GM21390 (cell line): ENCODE data around the gene CLDN18.

ENCODE experiments used
- ATAC-seq: cut with Tn5 transposase; IDR thresholded peaks from one replicate; pipeline ENCODE4 v1.9.1; 2021; ENCODE audit not compliant: unreplicated experiment

Gene CLDN18

GRCh38 chr3:138060792-138061191 lies 50.8 kb downstream of the CLDN18 start:
- ATAC-seq, result peak; percentile 69

DNA sequence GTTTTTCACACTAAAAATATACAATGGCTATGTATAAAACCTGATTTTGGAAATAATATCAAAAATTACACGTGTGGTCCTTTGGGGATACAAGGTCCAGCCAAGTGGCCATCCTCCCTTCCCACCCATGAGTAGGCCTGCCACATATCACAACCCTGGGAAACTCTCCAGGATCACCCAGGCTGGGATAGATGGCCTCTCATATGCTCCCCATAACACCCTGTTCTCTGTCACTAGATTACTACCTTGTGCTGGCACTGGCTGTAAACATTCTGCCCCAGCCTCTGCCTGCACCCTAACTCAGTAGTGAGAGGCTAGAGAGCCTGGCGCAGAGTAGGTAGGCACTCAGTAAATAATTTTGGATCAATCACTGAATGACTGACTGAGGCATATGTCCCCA lies 52.1 kb downstream of the CLDN18 start:
- no peak for ATAC-seq

GRCh38 chr3:138062626-138063025 lies 52.7 kb downstream of the CLDN18 start:
- no peak for ATAC-seq

DNA sequence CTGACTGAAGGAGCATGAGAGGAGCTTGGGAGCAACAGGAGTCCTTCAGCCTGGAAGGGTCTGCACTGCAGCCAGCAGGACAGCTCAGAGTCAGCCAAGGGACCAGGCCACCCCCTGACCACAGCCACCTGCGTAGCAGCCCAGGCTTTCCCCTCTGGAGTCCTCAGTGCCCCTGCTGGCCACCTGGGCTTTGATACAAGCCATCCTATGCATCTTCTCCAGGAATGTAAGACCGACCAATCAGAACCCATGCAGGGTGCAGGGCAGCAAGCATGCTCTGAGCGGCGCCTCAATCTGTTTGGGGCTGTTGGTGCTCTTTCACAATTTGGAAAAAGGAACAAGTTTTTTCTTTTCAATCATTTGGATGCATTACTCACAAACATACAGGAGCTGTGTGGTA lies 53.5 kb downstream of the CLDN18 start:
- no peak for ATAC-seq

- peak; percentile 6 for ATAC-seq
These were observed 56.0 kb downstream of the CLDN18 start for GRCh38 chr3:138065949-138066348.

DNA sequence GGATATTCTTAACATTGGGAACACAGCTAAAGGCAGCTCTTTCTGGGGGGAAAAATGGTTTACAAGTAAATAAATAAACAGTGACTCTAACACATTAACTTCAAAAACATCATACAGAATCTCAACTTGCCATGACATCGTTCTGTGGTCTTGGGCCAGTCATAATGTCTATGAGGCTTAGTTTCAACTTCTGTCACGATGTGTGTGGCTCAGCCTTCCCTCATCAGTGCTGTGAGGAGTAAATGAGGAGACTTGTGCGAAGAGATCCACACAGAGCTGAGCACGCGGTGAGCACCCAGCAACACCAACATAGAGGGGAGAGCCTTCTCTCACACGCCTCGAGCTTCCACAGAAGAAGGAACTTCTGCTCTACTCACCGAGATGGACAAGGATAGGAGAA lies 56.4 kb downstream of the CLDN18 start:
- ATAC-seq, result peak; percentile 85

- ATAC-seq, result no peak
These were observed 57.0 kb downstream of the CLDN18 start for GRCh38 chr3:138066972-138067371.

DNA sequence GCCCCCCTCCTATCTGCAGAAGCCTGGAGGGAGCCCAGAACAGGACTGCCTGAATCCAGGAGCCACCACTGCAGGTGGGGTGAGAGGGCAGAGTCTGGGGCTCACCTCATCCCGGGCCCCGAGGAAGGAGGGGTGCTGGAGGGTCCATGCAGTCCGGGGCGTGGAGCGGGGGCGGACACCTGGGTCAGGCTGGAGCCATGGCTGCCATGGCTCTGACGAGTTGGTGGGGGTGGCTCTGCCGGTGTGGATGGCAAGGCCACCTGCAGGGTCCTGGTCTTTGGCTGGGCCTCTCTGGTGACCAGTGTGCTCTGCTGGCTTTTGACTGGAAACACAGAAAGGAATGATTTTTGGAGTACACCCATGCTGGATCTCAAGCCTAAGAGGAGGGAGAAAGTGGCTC lies 58.1 kb downstream of the CLDN18 start:
- ATAC-seq, result no peak

DNA sequence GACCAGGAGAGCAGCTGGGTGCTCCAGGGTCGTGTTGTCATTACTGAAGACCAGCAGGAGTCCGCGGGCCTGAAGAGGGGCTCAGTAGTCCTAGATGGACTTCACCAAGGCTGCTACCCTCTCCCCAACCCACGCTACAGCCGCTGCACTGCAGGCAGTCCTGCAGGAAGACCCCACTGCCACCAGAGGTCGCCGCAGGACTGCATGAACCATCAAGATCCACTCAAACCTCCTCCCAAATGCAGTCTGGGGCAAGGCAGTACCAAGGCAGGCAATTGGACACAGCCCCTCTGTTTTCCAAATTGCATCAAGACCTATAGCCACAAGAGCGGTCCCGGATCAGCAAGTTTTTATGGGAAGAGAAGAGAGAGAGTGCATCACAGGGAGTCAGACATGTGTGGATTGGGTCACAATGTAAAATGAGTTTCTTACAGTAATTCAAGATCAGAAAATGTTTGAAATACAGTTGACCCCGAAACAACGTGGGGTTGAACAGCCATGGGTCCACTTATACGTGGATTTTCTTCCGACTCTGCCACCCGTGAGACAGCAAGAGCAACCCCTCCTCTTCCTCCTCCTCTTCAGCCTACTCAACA lies 58.7 kb downstream of the CLDN18 start:
- ATAC-seq, result peak; percentile 62

- no peak for ATAC-seq
These were observed 60.0 kb downstream of the CLDN18 start for GRCh38 chr3:138070006-138070405.

- no peak for ATAC-seq
These were observed 62.8 kb downstream of the CLDN18 start for GRCh38 chr3:138072796-138073195.

DNA sequence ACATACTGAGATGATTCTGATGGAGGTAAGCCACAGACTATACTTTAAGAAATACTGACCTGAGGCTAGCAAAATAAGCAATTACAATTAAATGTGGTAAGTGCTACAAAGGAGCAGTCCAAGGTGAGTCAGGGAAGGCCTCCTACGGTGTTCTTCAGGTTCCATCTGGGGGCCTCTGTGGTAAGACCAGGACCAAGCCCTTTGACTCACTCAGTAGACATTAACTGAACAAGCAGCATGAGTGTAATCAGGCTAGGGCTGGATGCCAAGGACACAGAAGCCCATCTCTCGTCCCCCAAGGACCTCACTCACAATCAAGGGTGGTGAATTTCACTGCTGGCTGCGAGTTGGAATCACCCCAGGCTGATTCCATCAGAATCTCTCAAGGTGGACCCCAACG lies 68.1 kb downstream of the CLDN18 start:
- no peak for ATAC-seq

DNA sequence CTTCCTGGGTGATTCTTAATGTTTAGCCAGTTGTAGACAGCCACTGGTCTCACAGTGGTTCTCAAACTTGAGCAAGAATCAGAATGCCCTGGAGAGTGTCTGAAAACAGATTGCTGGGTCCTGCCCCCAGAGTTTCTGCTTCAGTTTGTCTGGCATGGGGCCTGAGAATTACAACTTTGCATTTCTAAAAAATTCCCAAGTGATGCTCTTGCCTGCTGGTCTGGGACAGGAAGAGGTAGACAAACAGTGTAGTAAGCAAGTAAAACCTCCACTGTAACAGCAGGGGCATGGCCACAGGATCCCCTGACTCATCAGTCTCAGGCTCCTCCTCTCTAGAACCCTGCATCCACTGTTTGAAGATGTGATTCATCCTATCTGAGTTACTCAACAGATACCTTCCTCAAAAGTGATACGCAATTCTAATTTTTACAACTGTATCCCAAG lies 69.0 kb downstream of the CLDN18 start:
- ATAC-seq, result no peak

DNA sequence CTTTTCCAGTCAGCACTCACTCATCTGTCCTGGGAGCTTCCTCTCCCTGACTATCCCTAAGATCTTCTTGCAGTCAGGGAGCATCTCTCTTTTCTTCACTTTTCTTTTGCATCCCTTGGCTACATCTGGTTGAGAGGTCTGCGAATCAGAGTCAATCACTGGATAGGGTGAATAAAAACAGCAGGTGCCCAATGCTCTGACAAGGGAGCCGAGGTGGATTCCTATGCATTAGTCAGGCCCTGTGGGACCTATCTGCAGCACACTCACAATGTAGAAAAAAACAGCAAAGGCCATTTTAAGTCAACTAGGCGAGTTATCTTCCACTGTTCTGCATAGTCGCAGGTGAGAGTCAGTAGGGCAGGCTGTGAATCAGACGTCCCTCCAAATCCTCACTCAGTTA lies 69.9 kb downstream of the CLDN18 start:
- no peak for ATAC-seq

- ATAC-seq, result no peak
These were observed 71.6 kb downstream of the CLDN18 start for GRCh38 chr3:138081371-138082084.

DNA sequence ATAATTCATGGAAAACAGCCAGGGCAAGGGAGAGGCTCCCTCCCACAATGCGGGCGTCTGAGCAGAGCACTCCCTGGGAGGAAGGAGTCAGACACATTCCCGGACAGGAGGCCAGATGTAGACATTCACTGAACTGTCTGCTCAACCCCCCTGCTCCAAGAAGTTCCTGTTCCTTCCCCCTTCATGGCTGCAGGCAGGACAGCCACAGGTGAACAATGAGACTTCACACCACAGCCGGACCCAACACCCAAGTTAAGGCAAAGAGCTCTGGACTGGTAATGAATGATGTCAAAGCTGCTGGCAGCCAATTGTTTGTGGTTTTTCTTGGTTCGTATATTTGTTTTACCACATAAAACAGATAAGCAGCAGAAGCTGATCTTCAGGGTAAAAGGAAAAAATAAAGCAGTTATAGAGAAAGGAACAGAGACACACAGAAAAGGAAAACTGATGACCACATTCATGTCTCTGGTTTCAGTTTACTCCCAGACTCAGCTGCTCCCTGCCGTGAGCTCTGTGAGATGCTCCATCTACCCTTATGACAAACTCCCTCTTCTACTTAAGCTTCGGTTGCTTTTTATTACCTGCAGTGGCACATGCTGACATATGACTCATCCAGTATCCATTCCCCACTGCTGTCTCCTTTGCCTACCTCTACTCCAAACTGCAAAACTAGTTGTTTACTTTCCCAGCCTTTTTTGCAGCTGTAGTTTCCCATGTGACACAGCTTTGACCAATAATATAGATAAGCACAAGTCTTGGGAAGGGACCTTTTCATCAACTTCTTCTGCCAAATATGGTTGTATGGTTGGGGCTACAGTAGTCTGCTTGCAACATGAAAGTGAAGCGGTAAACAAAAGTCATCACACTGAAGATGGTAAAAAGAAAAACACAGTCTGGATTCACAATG lies 72.4 kb downstream of the CLDN18 start:
- no peak for ATAC-seq

- ATAC-seq, result no peak
These were observed 73.0 kb downstream of the CLDN18 start for GRCh38 chr3:138082992-138083386.
